Loucy (cell line): ENCODE data around the gene SHC1.
"Not testable (repeated sequence)": the region's sequence is repeated elsewhere in the genome, so short reads cannot be mapped to it uniquely, and the experiment has no call there.

ENCODE experiments used
- H2AFZ ChIP-seq: fragments of 200-600 bp; sonication (generic); 2 replicates; pipeline ENCODE4 v1.6.0; 2016; ENCODE audit warnings: antibody characterized with exemption, mild to moderate bottlenecking, low read length, moderate library complexity
- H3F3A ChIP-seq: fragments of 200-600 bp; 2 replicates; pipeline ENCODE4 v1.6.0; 2016; ENCODE audit warnings: antibody characterized with exemption, low read depth, mild to moderate bottlenecking
- H3K27me3 ChIP-seq: fragments of 200-600 bp; sonication (generic); 2 replicates; pipeline ENCODE4 v1.6.1; 2014; ENCODE audit warnings: low read length, mild to moderate bottlenecking; ENCODE audit not compliant: insufficient read depth, poor library complexity, severe bottlenecking
- H3K36me3 ChIP-seq: fragments of 200-600 bp; sonication (generic); 2 replicates; pipeline ENCODE4 v1.6.1; 2016; ENCODE audit warnings: low read length; ENCODE audit not compliant: insufficient read depth
- H3K4me1 ChIP-seq: fragments of 200-600 bp; sonication (generic); 2 replicates; pipeline ENCODE4 v1.5.1; 2014; ENCODE audit warnings: low read length, mild to moderate bottlenecking; ENCODE audit not compliant: insufficient read depth, poor library complexity, severe bottlenecking
- H3K4me2 ChIP-seq: fragments of 200-600 bp; sonication (generic); 2 replicates; pipeline ENCODE4 v1.6.0; 2014; ENCODE audit warnings: antibody characterized with exemption, low read length, low read depth, mild to moderate bottlenecking; ENCODE audit not compliant: poor library complexity, severe bottlenecking
- H3K4me3 ChIP-seq: fragments of 200-600 bp; sonication (generic); 2 replicates; pipeline ENCODE4 v1.5.1; 2014; ENCODE audit warnings: low read length, mild to moderate bottlenecking, mixed read lengths; ENCODE audit not compliant: poor library complexity, severe bottlenecking
- H3K79me2 ChIP-seq: fragments of 200-600 bp; sonication (generic); 2 replicates; pipeline ENCODE4 v1.6.1; 2014; ENCODE audit warnings: low read length; ENCODE audit not compliant: insufficient read depth
- H3K9ac ChIP-seq: fragments of 200-600 bp; sonication (generic); 2 replicates; pipeline ENCODE4 v1.6.0; 2014; ENCODE audit warnings: mild to moderate bottlenecking, low read depth, low read length, moderate library complexity; ENCODE audit not compliant: poor library complexity, severe bottlenecking
- H3K9me2 ChIP-seq: fragments of 200-600 bp; sonication (generic); replicated peaks from 2 replicates; pipeline ENCODE4 v1.6.1; 2016; ENCODE audit warnings: low read depth, low read length, mixed read lengths
- H3K9me3 ChIP-seq: fragments of 200-600 bp; sonication (generic); 2 replicates; pipeline ENCODE4 v1.6.1; 2014; ENCODE audit warnings: mild to moderate bottlenecking, antibody characterized with exemption, low read length, low read depth; ENCODE audit not compliant: insufficient read depth
- H4K20me1 ChIP-seq: fragments of 200-600 bp; sonication (generic); 2 replicates; pipeline ENCODE4 v1.6.0; 2014; ENCODE audit warnings: antibody characterized with exemption, low read length, mild to moderate bottlenecking; ENCODE audit not compliant: insufficient read depth, poor library complexity, severe bottlenecking
- CTCF ChIP-seq: fragments of 200-600 bp; sonication (generic); conservative IDR thresholded peaks from 2 replicates; pipeline ENCODE4 v1.5.1; 2014; ENCODE audit warnings: mild to moderate bottlenecking, antibody characterized with exemption, low read length
- EZH2phosphoT487 ChIP-seq: fragments of 200-600 bp; IDR thresholded peaks from 2 replicates; pipeline ENCODE4 v1.6.1; 2018; ENCODE audit warnings: antibody characterized with exemption, mild to moderate bottlenecking, moderate library complexity, borderline replicate concordance

Gene SHC1

GRCh38 chr1:154998201-154998780, 27.7 kb upstream of the SHC1 start:
- Histone ChIP-seq H3F3A (peaks cover 21% of the 10 kb centered on the region), H3K4me3 (peak overlapping the region; percentile 81), H3K9me3 (no peaks in the 10 kb centered on the region), H3K9me2 (no peaks in the 10 kb centered on the region), H4K20me1 (no peaks in the 10 kb centered on the region), H2AFZ (no peak overlapping the region), H3K9ac (peak overlapping the region; percentile 81), H3K27me3 (no peaks in the 10 kb centered on the region), H3K36me3 (no peaks in the 10 kb centered on the region), H3K4me2 (peak overlapping the region; percentile 92), H3K79me2 (no peaks in the 10 kb centered on the region), H3K4me1 (peaks cover 31% of the 10 kb centered on the region)
- TF ChIP-seq CTCF = peak; percentile 47
- TF ChIP-seq EZH2phosphoT487 = no peak

GRCh38 chr1:154996966-154997701, 26.6 kb upstream of the SHC1 start:
- Histone ChIP-seq H4K20me1 (no peaks in the 10 kb centered on the region), H3K9ac (peak overlapping the region; percentile 24), H3K4me1 (peaks cover 31% of the 10 kb centered on the region), H3K79me2 (no peaks in the 10 kb centered on the region), H3K9me2 (no peaks in the 10 kb centered on the region), H3K27me3 (no peaks in the 10 kb centered on the region), H3K4me3 (no peak overlapping the region), H3K9me3 (no peaks in the 10 kb centered on the region), H3K4me2 (peak overlapping the region; percentile 37), H2AFZ (no peak overlapping the region), H3F3A (peaks cover 21% of the 10 kb centered on the region), H3K36me3 (no peaks in the 10 kb centered on the region)
- TF ChIP-seq CTCF = no peak
- TF ChIP-seq EZH2phosphoT487 = no peak

DNA sequence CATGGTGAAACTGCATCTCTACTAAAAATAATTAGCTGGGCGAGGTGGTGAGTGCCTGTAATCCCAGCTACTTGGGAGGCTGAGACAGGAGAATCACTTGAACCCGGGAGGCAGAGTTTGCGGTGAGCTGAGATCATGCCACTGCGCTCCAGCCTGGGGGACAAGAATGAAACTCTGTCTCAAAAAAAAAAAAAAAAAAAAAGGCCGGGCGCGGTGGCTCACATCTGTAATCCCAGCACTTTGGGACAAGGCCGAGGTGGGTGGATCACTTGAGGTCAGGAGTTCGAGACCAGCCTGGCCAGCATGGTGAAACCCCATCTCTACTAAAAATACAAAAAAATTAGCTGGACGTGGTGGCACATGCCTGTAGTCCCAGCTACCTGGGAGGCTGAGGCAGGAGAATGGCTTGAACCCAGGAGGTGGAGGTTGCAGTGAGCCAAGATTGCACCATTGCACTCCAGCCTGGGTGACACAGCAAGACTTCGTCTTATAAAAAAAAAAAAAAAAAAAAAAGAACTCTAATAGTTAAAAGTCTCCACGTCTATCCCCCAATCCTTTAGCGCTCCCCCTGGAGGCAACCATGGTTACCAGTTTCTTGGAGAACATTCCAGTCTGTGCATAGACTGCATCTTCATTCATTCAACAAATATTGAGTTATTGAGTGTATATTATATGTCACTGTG, 24.9 kb upstream of the SHC1 start:
- peak; percentile 33 for TF ChIP-seq CTCF
- Histone ChIP-seq H3F3A (peaks cover 17% of the 10 kb centered on the region), H3K4me1 (peaks cover 27% of the 10 kb centered on the region)
- not testable (repeated sequence) for H3K27me3 ChIP-seq, H4K20me1 ChIP-seq, H3K36me3 ChIP-seq, H3K9me2 ChIP-seq, H2AFZ ChIP-seq, H3K9me3 ChIP-seq, H3K4me3 ChIP-seq, H3K4me2 ChIP-seq, H3K9ac ChIP-seq, H3K79me2 ChIP-seq
